Suprapubic skin (tissue), 4 donors: ENCODE data around the gene CHFR.

ENCODE experiments used
- EP300 ChIP-seq: sonication (generic); formaldehyde crosslinking; IDR thresholded peaks from one replicate; pipeline ENCODE4 v1.6.1; 2017; ENCODE audit warnings: antibody characterized with exemption
- POLR2AphosphoS5 ChIP-seq, 3 donors: sonication (generic); formaldehyde crosslinking; IDR thresholded peaks; one replicate each; pipeline ENCODE4 v1.6.1; 2017; ENCODE audit warnings: antibody characterized with exemption in 3 of 3
- TF ChIP-seq, protein P1 (sequence below), 2 donors: fragments of 200-600 bp in 1 of 2; fragments of 450-650 bp in 1 of 2; sonication (generic) in 1 of 2; IDR thresholded peaks; one replicate each; pipeline ENCODE4 v1.5.1; 2016 to 2019; ENCODE audit warnings: antibody characterized with exemption in 2 of 2, mild to moderate bottlenecking in 1 of 2, moderate library complexity in 1 of 2

DNA sequence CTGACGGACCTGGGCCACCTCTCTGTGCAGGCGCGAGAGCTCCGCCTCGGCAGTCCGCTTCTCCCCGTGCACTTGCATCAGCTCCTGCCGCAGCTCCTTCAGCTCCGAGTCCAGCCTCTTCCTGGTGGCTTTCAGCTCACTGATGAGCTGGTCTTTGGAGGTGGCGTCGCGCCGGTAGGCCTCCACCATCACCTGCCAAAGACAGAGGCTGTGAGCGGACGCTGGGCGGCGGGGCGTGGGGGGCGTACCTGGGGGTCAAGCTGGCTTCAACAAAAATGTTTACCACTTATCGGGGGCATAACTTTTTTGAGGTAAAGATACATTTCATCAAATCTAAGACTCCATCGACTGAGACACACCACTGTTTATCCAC, 98.3 kb downstream of the CHFR start:
- TF ChIP-seq, protein P1, sequence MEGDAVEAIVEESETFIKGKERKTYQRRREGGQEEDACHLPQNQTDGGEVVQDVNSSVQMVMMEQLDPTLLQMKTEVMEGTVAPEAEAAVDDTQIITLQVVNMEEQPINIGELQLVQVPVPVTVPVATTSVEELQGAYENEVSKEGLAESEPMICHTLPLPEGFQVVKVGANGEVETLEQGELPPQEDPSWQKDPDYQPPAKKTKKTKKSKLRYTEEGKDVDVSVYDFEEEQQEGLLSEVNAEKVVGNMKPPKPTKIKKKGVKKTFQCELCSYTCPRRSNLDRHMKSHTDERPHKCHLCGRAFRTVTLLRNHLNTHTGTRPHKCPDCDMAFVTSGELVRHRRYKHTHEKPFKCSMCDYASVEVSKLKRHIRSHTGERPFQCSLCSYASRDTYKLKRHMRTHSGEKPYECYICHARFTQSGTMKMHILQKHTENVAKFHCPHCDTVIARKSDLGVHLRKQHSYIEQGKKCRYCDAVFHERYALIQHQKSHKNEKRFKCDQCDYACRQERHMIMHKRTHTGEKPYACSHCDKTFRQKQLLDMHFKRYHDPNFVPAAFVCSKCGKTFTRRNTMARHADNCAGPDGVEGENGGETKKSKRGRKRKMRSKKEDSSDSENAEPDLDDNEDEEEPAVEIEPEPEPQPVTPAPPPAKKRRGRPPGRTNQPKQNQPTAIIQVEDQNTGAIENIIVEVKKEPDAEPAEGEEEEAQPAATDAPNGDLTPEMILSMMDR (IDR thresholded peaks at IDR 0.05), result no peak
- TF ChIP-seq POLR2AphosphoS5 (IDR thresholded peaks at IDR 0.05) (no peak), EP300 (no peak)
